GM10847 (cell line): ENCODE measurements around the gene MRPL18.
A peak's percentile ranks its signal among the peaks of the same experiment; 100 is the strongest.

Source experiments
- POLR2A ChIP-seq: IDR thresholded peaks from 2 replicates; pipeline ENCODE4 v1.6.1; 2011; ENCODE audit not compliant: insufficient read length; ENCODE audit errors: extremely low read depth

MRPL18 gene

DNA sequence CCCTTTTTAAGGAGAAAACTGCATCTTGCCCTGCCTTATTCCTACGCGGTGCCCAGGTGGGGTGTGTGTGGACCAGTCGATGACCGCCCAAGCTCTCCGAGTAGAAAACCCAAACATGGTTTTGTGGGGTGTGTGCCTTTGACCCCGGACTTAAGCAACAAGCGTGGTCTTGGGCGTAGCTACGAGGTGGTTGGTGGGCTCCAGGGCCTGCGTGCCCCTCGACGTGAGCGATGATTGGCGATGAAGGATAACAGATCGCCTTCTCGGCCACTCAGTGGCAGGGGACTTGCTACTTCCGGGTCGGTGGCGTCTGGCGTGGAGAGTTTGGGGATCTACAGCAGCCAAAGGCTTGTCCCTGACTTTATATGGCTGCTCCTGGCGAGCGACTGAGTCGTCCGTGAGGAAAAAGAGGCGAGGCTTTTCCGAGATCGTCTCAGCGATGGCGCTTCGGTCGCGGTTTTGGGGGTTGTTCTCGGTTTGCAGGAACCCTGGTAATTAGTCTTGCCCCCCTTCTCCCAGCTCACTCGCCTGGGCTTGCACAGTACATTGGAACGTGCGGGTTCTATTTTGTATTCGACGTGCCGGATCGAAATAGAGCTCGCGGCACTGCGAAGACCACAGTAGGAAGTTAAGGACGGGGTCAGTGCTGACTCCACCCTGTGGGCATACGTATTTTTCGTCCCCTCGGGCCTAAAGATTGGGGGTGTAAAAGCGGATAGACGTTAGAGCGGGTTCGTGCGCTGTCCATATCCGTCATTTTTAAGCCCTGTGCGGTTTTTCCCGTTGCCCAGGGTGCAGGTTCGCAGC lies at the start of gene MRPL18:
TSS of gene MRPL18 (plus strand) at position 319 of the 807 bp plus-strand sequence. CDS start at position 440, 121 bp downstream.
- TF ChIP-seq POLR2A = peak; percentile 50

DNA sequence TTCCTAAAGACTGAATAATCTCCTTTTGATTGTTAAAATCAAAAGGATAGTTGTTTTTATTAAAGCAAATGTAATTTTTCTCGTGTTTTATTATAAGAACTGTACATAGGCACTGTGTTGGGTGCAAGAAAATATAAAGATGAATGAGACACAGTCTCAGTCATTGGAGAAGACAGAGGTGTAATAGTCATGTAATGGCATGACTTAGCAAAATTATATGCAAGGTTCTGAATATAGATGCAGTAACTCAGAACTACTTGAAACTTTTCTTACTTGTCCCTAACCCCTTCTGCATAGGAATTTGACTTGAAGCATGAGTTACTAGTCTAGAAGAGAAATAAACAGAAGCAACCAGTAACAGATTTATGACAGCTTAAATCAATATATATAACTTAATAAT lies 48.1 kb upstream of the MRPL18 start:
- TF ChIP-seq POLR2A = no peak

DNA sequence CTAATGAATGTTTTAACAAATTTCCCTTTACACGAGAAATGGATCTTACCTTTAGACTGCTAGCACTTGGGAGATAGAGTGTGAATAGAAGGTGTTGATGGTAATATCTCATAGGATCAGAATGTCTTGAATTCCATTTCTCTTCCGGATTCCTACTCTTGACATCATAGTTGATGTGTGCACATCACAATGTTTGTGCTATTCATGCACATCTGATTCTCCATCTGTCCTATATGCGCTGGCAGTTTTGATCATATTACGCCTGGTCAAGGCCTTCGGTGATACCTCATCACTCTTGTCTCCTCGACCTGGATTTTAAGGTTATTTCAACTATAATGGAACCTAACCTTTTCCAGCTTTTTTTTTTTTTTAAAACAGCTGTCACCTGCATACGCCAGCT lies 45.2 kb upstream of the MRPL18 start:
- no peak for TF ChIP-seq POLR2A

DNA sequence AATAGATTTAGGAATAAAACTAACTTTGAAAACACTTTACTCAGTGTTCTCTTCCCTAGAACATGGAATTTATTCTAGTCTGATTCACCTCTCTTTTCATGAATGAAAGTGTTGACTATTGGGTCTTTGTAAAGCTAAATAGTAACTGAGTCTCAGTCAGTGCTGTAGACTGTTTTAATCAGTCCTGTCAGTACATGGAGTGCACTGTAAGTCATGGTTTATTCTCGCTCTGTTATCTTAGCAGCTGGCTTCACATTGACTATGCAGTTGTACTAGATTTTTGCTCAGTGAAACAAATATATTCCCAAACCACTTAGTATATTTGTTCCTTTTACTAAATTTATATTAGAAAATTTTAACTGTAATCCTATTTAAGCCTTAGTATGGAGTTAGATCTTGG lies 43.5 kb upstream of the MRPL18 start:
- no peak for TF ChIP-seq POLR2A

DNA sequence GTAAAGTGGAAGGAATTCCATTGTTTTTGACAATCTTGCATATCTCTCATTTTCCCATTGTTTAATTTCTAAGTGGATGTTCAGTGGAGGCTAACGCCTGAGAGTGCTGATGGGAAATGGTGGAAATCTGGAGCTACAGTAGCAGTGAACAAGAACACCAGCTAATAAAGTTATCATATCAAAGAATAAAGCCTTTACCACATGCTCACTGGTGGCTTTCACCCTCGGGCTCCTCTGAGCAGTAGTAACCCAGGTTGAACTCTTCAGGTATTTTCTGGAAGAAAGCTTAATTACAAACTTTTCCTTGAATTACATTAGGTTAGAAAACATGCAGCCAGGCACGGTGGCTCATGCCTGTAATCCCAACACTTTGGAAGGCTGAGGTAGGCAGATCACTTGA lies 38.8 kb upstream of the MRPL18 start:
- TF ChIP-seq POLR2A = no peak

GRCh38 chr6:159753081-159753872 lies 37.0 kb upstream of the MRPL18 start:
- no peak for TF ChIP-seq POLR2A

DNA sequence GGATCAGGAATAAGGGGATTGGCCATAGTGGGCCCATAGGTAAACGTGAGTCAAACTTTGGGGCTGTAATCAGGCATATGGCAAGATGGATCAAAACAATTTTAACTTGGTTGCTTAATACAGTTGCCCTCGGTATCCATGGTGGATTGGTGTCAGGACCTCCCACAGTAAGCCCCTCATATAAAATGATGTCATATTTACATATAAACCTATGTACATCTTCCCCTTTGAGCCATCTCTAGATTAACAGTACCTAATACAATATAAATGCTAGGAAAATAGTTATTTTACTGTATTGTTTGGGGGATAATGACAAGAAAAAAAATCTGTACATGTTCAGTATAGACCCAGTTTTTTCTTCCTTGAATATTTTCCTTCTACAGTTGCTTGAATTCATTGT lies 35.9 kb upstream of the MRPL18 start:
- TF ChIP-seq POLR2A = no peak

DNA sequence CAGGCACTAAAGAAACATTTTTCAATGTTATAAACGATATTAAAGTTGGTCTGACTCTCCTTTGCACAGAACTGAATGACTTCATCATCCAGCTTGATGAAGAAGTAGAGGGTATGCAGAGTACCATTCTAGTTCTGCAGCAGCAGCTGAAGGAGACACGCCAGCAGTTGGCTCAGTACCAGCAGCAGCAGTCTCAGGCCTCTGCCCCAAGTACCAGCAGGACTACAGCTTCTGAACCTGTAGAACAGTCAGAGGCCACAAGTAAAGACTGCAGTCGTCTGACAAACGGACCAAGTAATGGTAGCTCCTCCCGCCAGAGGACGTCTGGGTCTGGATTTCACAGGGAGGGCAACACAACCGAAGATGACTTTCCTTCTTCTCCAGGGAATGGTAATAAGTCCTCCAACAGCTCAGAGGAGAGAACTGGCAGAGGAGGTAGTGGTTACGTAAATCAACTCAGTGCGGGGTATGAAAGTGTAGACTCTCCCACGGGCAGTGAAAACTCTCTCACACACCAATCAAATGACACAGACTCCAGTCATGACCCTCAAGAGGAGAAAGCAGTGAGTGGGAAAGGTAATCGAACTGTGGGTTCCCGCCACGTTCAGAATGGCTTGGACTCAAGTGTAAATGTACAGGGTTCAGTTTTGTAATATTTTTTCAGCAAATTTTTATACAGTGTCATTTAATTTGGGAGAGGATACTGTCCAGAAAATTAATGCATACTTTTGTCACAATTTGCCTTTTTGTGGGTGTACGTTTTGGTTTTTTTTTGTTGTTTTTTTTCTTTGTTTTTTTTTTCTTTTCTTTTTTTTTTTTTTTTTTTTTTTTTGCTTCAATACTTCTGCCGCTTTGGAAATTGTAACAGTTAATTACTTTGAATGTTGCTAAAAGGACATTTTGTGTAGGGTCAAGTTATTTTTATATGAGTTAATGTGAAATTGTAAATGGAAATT lies 35.0 kb upstream of the MRPL18 start:
- no peak for TF ChIP-seq POLR2A

- TF ChIP-seq POLR2A = no peak
Measured at GRCh38 chr6:159756508-159756907, 33.8 kb upstream of the MRPL18 start.

DNA sequence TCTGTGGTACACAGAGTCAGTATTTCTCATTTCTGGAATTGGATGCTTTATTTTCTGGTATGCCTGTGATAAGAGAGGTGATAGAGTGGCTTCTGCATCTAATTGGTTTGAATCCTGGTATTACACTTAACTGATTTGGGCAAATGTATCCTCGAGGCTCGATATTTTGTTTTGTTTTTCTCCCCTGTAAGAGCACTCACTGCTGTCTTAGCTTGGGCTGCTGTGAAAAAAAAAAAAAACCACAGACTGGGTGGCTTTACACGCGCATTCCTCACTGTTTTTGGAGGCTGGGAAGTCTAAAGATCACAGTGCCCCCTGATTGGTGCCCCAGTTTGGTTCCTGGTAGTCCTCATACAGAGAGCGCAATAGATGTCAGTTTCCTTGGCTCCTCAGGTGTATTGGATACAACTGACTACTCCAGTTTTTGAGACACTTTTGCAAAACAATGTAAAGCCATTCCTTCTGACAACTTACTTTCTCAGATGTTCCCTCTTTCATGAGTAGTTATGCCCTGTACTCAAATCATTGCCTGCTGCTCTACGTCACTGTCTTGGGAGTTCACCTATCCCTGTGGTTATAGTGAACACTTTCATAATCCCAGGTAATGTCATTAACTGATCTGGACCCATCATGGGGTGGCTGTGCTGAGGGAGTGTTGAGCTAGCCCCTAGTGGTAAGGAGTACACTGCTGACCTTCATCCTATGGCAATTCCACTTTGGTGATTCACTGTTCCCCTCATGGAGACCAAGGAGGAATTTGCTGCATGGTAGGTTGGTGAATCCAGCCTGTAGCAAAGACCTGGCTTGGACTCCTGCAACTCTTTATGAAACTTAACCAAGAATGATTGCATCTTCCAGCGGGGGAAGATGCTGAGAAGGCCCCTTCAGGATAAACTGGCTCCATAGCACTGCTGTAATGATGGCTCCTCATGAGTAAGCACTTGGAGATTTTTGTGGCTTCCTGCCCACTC lies 32.0 kb upstream of the MRPL18 start:
- no peak for TF ChIP-seq POLR2A

DNA sequence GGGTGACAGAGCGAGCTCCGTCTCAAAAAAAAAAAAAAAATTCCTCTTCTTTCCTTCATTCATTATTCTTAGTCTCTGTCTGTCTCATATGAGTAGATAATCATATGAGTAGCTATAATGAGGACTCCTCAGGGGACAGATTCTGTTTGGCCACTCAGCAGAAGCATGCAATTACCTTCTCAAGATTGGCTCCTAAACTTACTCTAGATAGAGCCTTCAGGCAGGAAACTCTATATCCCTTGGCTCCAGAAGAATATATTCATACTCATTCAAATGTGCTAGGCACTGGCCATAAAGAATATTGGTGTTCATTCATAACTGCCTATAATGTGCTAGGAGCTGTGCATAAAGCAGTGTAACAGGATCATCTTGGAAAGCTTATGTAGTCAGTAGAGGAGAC lies 30.6 kb upstream of the MRPL18 start:
- no peak for TF ChIP-seq POLR2A

GRCh38 chr6:159760602-159761057 lies 29.6 kb upstream of the MRPL18 start:
- no peak for TF ChIP-seq POLR2A

DNA sequence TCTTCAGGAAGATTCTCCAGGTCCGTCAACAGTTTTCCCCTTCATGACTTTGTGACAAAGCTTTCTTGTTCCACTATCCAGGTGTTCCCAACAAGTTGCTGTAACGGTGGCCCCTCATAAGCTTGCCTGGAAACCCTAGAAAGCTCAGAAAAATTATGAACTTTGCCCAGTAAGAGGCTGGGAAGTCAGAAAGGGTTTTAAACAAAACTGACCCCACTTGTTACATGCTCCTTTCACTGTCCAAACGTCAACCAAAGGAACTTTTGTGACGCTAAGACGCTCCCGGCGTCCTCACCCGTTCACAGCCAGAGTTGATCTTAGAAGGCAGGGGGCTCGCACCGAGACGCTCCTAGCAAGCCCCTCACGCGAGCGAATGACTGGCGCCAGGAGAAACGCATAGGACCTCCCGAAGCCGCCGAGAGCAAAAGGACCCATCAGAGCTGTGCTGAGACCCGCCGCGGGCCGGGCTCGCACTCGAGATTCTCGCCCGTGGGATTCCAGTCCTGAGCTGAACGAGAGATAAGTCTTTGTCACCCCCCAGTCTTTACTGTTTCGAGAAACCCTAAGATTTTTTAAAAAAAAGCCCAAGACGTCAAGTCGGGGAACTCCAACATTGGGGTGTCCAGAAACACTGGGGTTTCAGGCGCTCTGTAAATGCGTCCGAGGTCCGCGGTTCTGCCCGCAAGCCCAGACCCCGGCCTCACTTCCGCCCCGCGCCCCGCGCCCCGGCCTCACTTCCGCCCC lies 29.0 kb upstream of the MRPL18 start:
- no peak for TF ChIP-seq POLR2A
